Esophagus (tissue), 2 donors: ENCODE results near the gene GINS1. TPM values are rescaled to one million over a fixed set of nuclear protein-coding genes. Genes with fewer than 3 reads are reported as not detected.

Experiments used
- H3K27ac ChIP-seq, 2 donors: one replicate each; pipeline ENCODE4 v1.5.1; 2013; ENCODE audit warnings: low read depth in 2 of 2, mild to moderate bottlenecking in 2 of 2, inconsistent platforms in 1 of 2, low read length in 1 of 2, moderate library complexity in 1 of 2
- H3K27me3 ChIP-seq, 2 donors: one replicate each; pipeline ENCODE4 v1.6.1; 2013; ENCODE audit warnings: low read length in 2 of 2, control low read depth in 1 of 2, mild to moderate bottlenecking in 1 of 2; ENCODE audit not compliant: insufficient read depth in 2 of 2, control insufficient read depth in 1 of 2
- H3K36me3 ChIP-seq, 2 donors: one replicate each; pipeline ENCODE4 v1.6.1; 2013; ENCODE audit warnings: low read length in 1 of 2; ENCODE audit not compliant: control insufficient read depth in 2 of 2, insufficient read depth in 2 of 2
- H3K4me1 ChIP-seq, 2 donors: one replicate each; pipeline ENCODE4 v1.6.1; 2013; ENCODE audit warnings: low read length in 1 of 2; ENCODE audit not compliant: control insufficient read depth in 2 of 2, insufficient read depth in 2 of 2
- H3K4me3 ChIP-seq, 2 donors: one replicate each; pipeline ENCODE4 v1.5.1; 2013; ENCODE audit warnings: low read length in 2 of 2, mild to moderate bottlenecking in 2 of 2, low read depth in 1 of 2, moderate library complexity in 1 of 2
- H3K9me3 ChIP-seq, 2 donors: one replicate each; pipeline ENCODE4 v1.6.1; 2013; ENCODE audit warnings: mild to moderate bottlenecking in 2 of 2, low read depth in 1 of 2, low read length in 1 of 2, moderate library complexity in 1 of 2; ENCODE audit not compliant: control insufficient read depth in 2 of 2, insufficient read depth in 1 of 2
- WGBS, 2 donors: extraction: QIAGEN DNeasy Blood & Tissue Kit; methylation state at CpG; one replicate each; pipeline ENCODE4 v1.1.7; 2013; 5-methylcytosine and 5-hydroxymethylcytosine counted together
- polyA plus RNA-seq, 2 donors: library from polyadenylated mRNA; stranded (reverse); fragments of 200-250 nt; gene quantifications; one replicate each; pipeline ENCODE4 v1.2.3, GENCODE V29; 2013
- donor health status: healthy with polysubstance abuse.
- donor health status: Bipolar disorder and iron deficiency.

The GINS1 gene
- polyA plus RNA-seq, 2 donors, result 4.1 to 5.9 TPM

DNA sequence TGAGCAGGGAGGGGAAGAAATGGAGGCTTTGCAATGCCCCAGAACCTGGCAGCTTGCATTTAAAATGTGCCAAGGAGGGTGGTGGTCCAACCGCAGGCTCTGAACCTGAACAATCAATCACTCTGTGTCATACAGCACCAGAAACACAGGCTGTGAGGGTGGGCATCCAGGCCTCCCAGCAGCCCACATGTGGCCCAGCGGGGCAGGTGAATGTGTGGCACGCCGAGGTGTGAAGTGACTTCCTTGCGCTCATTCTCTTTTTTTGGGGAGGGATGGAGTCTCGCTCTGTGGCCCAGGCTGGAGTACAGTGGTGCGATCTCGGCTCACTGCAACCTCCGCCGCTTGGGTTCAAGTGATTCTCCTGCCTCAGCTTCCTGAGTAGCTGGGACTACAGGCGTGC, 80.5 kb downstream of the GINS1 start:
- H3K36me3 ChIP-seq, result peaks cover 5 to 12% of the 10 kb centered on the region in 2 donors
- 91 to 93% methylated on average over 11 of the region's 11 CpGs for WGBS, 2 donors
- no peak overlapping the region for H3K4me3 ChIP-seq
- no peaks in the 10 kb centered on the region for H3K9me3 ChIP-seq
- H3K27ac ChIP-seq, result peak overlapping the region in 1 of 2 donors; percentile 23
- H3K27me3 ChIP-seq, result no peaks in the 10 kb centered on the region
- peaks cover 0 to 14% of the 10 kb centered on the region in 2 donors for H3K4me1 ChIP-seq

DNA sequence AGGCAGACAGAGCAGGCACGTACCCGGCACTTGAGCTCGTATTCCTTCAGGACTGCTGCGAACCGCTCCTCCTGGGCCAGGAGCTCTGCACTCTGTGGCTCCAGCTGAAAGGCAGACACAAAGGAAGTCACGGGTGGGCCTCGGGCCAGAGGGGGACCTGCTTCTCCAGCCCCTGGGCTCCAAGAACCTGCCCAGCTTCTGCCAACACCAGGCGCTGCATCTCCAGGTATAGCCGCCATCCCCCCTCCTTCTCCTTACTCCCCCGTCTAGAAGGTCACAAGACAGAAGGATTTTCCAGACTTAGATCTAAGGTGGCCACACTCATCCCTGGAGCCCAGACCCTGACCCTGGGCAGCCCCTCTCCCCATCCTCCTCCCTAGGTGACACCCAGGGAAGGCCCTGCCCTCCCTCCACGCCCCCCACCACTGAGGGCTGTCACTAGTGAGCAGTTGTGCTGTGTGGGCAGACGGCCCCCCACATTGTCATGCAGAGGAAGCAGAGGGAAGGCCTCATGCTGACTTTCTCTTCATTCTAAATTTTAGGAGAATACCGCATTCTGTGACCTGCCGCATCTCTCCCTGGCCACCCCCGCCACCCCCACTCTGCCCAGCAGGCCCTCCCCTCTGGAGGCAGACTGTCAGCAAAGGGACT, 81.9 kb downstream of the GINS1 start:
- H3K27me3 ChIP-seq, result no peaks in the 10 kb centered on the region
- 92 to 96% methylated on average over 15 of the region's 15 CpGs for WGBS, 2 donors
- no peak overlapping the region for H3K4me3 ChIP-seq
- no peak overlapping the region for H3K27ac ChIP-seq
- H3K36me3 ChIP-seq, result peaks cover 5 to 9% of the 10 kb centered on the region in 2 donors
- no peaks in the 10 kb centered on the region for H3K9me3 ChIP-seq
- peaks cover 0 to 9% of the 10 kb centered on the region in 2 donors for H3K4me1 ChIP-seq

DNA sequence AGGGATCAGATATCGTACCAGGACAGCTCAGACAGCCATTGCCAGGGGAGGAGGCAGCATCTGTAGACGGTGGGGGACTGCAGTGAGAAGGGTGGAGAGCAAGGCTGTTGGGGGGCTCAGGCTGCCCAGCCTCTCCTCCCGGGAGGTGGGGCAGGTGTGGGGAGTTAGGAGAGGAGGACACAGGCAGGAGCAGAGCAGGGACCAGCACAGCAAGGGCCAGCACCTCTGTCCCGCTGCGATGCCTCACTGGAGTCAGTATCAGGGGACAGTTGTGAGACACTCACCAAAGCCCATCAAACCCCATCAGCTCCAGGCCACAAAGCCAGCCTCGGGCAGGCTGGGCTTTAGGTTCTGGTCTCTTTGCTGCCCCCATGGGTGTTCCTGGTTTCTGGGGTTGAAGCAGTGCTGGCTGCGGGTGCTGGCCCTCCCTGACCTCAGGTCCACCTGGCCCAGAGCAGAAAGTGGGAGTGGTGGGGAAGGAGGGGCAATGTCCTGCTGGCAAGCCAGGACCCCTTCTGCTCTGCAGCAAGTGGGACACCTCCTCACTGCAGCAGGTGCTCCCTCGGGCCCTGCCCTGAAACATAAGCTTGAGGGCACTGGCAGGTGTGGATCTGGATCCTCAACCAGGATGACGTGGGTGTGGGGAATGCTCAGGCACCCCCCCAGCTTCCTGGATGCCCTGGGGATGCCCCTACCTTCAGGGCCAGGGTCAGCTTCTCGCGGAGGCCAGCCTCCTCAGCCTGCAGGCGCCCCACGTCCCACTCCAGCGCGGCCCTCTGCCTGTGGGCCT, 83.4 kb downstream of the GINS1 start:
- Histone ChIP-seq H3K36me3 (peaks cover 5 to 9% of the 10 kb centered on the region in 2 donors), H3K27ac (no peak overlapping the region), H3K4me3 (no peak overlapping the region), H3K4me1 (peaks cover 0 to 7% of the 10 kb centered on the region in 2 donors), H3K9me3 (no peaks in the 10 kb centered on the region), H3K27me3 (no peaks in the 10 kb centered on the region)
- 91 to 94% methylated on average over 14 to 15 of the region's 15 CpGs for WGBS, 2 donors

DNA sequence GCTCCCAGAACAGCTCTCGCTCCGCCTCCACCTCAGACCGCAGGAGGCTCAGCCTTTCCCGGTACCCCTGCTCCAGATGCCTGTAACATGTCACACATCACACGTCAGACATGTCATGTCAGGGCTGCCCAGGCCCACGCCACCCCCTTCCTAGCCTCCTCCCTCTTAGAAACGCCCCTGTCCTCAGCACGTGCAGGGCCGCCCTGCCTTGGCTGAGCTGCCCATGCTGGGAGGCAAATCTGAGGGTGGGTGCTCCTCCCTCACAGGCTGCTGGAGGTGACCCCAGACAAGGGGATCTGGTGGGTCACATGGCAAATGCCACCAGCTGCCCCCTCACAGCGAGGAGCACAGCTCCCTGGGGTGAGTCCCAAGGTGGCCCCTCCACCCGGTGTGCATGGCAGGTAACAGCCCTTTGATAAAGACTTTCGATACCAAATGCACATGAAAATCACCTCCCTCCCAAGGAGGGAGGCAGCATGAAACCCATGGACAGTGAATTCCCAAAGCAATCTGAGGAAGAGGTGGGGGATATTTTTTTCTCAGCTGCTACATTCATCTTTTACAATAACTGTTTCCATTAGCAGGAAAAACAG, 84.1 kb downstream of the GINS1 start:
- no peaks in the 10 kb centered on the region for H3K9me3 ChIP-seq
- H3K27ac ChIP-seq, result no peak overlapping the region
- WGBS, 2 donors, result 85 to 87% methylated on average over 12 of the region's 12 CpGs
- no peak overlapping the region for H3K4me3 ChIP-seq
- H3K27me3 ChIP-seq, result no peaks in the 10 kb centered on the region
- peaks cover 5 to 9% of the 10 kb centered on the region in 2 donors for H3K36me3 ChIP-seq
- H3K4me1 ChIP-seq, result peaks cover 0 to 5% of the 10 kb centered on the region in 2 donors

DNA sequence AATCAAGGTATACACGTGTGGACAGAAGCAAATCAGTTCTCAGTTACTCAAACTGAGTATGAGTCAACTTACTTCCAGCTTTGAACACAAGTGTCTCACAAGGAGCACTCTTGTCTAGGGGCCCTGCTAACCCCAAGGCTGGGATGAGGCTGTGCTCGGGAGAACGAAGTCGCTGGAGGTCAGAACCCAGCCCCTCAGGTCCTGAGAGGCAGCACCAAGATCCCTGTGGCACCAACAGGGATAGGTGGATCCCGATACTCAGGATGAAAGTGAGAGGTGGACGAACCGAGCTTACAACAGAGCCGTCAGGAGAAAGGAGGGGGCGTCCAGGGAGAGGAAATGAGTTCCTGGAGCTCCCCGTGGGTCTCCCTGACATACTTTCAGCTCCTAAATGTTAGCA, 85.7 kb downstream of the GINS1 start:
- Histone ChIP-seq H3K36me3 (peaks cover 5 to 11% of the 10 kb centered on the region in 2 donors), H3K27ac (no peak overlapping the region)
- WGBS, 2 donors, result 91 to 92% methylated on average over 10 of the region's 10 CpGs

DNA sequence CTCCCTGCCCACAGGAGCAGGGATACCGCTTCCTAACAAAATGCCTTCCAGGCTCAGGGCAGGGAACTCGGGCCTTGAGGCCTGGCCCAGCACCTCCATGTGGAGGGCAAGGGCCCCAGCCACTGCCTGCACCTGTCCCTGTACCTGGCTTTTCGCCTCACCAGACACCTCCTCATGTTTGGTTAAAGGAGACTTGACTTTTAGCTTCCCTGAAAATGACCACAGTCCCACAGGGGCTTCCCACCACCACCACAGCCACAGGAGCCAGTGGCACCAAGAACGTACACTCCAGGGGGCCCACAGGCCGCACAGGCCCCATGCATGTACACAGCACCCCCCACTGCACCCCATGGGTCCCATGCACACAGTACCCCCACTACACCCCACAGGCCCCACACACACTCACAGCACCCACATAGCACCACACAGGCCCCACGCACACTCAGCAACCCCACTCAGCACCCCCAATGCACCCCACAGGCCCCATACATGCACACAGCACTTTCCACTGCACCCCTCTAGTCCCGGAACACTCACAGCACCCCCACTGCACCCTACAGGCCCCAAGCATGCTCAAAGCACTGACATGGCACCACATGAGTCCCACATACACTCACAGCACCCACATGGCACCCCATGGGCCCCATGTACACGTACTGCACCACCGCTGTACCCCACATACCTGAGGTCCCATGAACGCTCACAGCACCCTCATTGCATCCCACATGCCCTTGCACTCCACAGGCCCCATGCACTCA, 86.5 kb downstream of the GINS1 start:
- no peaks in the 10 kb centered on the region for H3K9me3 ChIP-seq
- H3K27ac ChIP-seq, result no peak overlapping the region
- no peaks in the 10 kb centered on the region for H3K4me1 ChIP-seq
- WGBS, 2 donors, result 95 to 97% methylated on average over 10 of the region's 10 CpGs
- no peak overlapping the region for H3K4me3 ChIP-seq
- H3K36me3 ChIP-seq, result peaks cover 3 to 14% of the 10 kb centered on the region in 2 donors
- H3K27me3 ChIP-seq, result no peaks in the 10 kb centered on the region

More for the DNA sequence above, 85.7 kb downstream of the GINS1 start:
- Histone ChIP-seq H3K4me3 (no peak overlapping the region), H3K9me3 (no peaks in the 10 kb centered on the region), H3K27me3 (no peaks in the 10 kb centered on the region), H3K4me1 (no peaks in the 10 kb centered on the region)

DNA sequence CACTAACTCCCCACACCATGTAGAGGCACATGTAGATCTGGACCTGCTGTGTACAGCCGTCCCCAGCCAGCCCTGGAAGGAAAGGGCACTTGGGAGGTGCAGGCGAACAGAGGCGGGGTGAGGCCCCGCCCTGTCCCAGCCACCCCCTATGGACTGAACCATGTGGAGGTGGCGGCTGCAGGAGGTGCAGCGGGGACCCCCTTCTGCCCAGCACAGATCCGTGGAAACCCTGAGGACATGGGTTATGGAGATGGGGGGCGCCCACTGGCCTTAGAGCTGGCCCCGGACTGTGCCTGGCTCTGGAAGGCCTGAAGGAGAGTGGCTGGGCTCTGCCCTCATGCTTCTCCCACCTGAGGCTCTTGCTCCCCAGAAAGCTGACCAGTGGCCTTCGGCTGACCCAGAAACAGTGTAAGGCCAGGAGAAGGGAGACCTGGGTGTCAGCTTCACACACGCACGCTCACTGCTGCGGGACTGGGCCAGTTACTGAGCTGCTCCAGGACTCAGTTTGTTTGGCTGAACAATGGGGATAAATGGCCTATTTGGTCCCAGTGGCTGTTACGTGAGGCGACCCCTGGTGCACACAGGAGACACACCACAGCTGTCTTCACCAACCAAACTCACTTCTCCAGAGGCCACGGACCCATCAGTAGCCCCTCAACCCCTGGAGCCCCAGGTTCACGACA, 87.2 kb downstream of the GINS1 start:
- Histone ChIP-seq H3K27ac (no peak overlapping the region), H3K4me3 (no peak overlapping the region), H3K36me3 (peaks cover 0 to 14% of the 10 kb centered on the region in 2 donors), H3K4me1 (no peaks in the 10 kb centered on the region), H3K9me3 (no peaks in the 10 kb centered on the region), H3K27me3 (no peaks in the 10 kb centered on the region)
- WGBS, 2 donors, result 91 to 93% methylated on average over 17 of the region's 17 CpGs

DNA sequence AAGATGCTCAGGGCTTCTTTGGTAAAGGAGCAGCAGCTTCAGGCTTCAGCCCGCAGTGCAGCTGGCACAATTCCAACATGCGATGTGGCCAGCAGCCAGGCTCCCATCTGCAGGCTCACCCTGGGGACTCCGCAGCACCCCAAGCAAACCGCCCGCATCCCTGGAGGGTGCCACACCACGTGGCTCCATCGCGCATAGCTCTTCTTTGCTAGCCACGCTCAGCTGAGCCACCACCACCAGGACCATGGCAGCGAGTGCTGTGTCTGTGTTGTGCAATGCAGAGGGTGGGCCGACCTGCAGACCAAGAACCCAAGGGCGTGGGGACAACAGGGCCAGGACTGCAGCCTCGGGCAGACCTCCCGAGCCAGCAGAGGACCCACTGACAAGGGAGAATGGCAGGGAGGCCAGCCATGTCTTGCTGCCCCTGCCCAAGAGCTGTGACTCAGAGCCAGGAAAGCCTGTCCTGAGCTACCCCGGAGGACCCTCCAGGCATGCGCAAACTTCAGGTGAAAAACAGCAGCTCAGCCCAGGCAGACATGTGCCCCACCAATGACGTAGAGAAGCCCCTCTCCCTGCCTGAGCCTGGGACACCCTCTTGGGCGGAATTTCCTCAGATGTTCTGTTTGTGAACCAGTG, 87.8 kb downstream of the GINS1 start:
- no peaks in the 10 kb centered on the region for H3K9me3 ChIP-seq
- peaks cover 0 to 11% of the 10 kb centered on the region in 2 donors for H3K36me3 ChIP-seq
- H3K4me1 ChIP-seq, result no peaks in the 10 kb centered on the region
- 83 to 86% methylated on average over 18 of the region's 18 CpGs for WGBS, 2 donors
- no peak overlapping the region for H3K27ac ChIP-seq
- H3K4me3 ChIP-seq, result no peak overlapping the region
- no peaks in the 10 kb centered on the region for H3K27me3 ChIP-seq
